ENCODE measurements around the gene USP9X.
A peak's percentile ranks its signal among the peaks of the same experiment; 100 is the strongest.
"Not testable (repeated sequence)": the region's sequence is repeated elsewhere in the genome, so short reads cannot be mapped to it uniquely, and the experiment has no call there.

Gene USP9X

DNA sequence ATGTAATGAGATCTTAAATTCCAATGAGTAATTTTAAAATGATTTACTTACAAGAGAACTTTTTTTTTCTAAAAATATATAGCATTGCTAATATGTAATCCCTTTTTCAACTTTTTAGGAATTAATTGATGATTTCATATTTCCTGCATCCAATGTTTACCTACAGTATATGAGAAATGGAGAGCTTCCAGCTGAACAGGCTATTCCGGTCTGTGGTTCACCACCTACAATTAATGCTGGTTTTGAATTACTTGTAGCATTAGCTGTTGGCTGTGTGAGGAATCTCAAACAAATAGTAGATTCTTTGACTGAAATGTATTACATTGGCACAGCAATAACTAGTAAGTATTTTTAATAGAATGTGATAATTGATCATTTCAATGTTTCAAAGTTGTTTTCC is 113.2 kb downstream of the USP9X start:
- DNase-seq (ENCODE audit: low spot score): no peak

DNA sequence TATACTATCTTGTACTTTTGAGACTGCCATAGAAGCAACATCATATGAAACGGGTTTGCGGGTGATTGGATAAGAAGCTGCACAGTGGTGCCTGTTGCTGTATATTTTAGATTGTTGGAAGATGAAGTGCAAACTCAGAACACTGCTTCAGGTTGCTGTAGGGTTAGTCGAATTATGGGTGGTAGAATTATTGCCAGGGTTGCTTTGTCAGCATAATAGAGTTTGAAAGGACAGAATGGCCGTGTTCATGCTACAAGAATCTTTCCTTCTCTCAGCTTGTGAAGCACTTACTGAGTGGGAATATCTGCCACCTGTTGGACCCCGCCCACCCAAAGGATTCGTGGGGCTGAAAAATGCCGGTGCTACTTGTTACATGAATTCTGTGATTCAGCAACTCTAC is 115.5 kb downstream of the USP9X start:
- no peak for DNase-seq (ENCODE audit: low spot score)

- no peak for DNase-seq (ENCODE audit: low spot score)
These were observed 124.6 kb downstream of the USP9X start for GRCh38 chrX:41209853-41210252.

DNA sequence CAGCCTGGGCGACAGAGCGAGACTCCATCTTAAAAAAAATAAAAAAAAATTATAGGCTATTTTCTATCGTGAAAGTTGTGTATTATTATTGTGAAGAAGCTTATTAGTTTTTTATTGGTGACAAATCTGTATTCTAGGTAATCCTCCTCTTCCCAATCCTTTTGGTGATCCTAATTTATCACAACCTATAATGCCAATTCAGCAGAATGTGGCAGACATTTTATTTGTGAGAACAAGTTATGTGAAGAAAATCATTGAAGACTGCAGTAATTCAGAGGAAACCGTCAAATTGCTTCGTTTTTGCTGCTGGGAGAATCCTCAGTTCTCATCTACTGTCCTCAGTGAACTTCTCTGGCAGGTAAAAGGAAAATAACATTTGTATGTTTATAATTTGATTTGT is 139.4 kb downstream of the USP9X start:
- DNase-seq (ENCODE audit: low spot score): no peak

DNA sequence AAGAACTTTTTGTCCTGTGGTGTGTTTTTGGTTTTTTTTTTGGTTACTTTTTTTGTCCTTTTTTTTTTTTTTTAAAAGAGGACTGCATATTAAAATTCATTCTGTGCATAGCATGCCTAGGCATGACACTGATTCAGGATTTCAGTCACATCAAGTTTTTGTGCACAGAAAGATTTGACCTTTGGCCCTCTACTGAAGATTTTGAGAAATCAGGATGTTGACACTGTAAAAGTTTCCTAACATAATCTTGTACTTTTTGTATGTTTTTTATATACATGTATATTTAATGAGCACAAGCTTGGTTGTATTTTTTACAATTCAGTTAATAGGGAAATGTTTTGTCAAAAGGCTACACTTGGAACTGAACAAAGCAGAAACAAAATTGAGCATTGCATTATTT is 148.7 kb downstream of the USP9X start:
- DNase-seq (ENCODE audit: low spot score): no peak

GRCh38 chrX:41234471-41234870 is 149.2 kb downstream of the USP9X start:
- DNase-seq (ENCODE audit: low spot score): not testable (repeated sequence)

- no peak for DNase-seq (ENCODE audit: low spot score)
These were observed 149.7 kb downstream of the USP9X start for GRCh38 chrX:41234962-41235361.

GRCh38 chrX:41236629-41237028 is 151.4 kb downstream of the USP9X start:
- peak; percentile 15 for DNase-seq (ENCODE audit: low spot score)

DNA sequence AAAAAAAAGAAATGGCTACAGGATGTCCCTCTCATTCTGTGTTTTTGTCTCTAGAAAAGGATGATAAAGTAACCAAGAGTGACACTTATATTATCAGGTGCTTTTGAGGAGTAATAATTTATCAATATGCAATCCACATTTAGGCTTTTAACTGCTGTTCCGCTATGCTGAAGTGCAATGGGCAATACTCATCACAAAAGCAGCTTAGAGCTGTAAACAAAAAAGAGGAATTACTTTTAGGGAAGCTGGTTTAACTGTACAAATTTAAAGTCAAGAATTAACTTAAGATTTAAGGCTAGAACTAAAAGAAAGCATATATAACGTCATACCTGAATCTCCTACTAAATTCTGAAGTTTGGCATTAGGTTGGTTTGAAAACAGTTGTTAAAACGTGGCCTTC is 155.3 kb downstream of the USP9X start:
- no peak for DNase-seq (ENCODE audit: low spot score)

GRCh38 chrX:41241962-41242361 is 156.7 kb downstream of the USP9X start:
- no peak for DNase-seq (ENCODE audit: low spot score)

GRCh38 chrX:41245641-41246040 is 160.4 kb downstream of the USP9X start:
- no peak for DNase-seq (ENCODE audit: low spot score)

DNA sequence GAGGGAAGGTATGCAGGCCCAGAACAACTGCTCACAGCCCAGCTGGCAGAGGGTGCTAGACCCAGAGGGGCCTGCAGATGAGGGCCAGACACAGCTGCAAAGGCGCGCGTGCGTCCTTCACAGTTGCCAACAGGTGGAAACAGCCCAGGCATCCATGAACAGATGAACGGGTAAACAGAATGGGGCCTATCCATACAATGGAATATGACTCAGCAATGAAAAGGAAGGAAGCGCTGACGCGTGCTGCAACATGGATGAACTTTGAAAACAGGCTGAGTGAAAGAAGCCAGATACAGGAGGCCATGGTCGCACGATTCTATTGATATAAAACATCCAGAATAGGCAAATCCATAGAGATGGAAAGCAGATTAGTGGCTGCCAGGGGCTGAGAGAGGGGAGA is 165.6 kb downstream of the USP9X start:
- DNase-seq (ENCODE audit: low spot score): no peak

DNA sequence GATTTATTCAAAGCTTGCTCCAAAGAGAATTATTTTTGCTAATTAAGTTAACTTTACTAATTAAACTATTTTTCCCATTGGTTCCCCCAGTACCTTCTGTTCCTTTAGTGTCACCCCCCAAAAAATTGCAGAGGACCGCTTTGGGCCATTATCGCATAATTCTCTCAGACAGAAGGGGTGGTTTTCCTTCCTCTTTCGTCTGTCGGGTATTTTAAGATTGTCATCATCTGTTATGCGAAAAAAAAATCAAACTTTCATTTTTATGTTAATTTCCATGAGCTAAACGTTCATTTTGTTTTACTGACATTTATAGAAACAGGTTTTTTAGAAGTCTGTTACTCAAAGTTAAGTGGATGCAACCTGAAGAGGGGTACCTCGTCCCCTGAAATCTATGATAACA is 172.6 kb downstream of the USP9X start:
- DNase-seq (ENCODE audit: low spot score): no peak

- DNase-seq (ENCODE audit: low spot score): no peak
These were observed 173.0 kb downstream of the USP9X start for GRCh38 chrX:41258226-41258625.

DNA sequence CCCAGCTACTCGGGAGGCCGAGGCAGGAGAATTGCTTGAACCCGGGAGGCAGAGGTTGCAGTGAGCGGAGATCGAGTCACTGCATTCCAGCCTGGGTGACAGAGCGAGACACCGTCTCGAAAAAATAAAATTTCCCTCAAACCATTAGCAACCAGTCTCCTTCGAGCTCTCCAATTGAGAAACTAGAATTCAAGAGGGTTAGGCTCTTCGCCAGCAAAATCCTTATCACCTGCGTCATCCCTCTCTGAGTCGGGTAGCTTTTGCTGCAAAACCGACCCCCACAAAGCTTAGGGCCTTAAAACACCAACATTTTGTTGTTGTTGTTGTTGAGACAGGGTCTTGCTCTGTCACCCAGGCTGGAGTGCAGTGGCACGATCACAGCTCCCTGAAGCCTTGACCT is 173.6 kb downstream of the USP9X start:
- no peak for DNase-seq (ENCODE audit: low spot score)

DNA sequence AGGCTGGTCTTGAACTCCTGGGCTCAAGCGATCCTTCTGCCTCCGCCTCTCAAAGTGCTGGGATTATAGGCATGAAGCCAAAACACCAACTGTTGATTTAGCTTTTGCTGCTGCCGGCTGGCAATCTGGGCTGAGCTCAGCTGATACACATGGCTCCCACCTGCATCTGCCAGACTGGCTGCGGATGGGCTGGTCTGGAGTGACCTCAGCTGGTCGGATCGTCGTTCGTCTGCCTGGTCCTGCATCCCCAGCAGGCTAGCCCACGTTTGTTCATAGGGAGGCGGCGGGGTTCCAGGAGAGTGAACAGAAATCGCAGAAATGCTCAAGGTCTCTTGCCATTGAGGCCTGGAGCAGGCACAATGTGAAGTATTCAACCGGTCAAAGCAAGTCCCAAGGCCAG is 174.3 kb downstream of the USP9X start:
- DNase-seq (ENCODE audit: low spot score): no peak

DNA sequence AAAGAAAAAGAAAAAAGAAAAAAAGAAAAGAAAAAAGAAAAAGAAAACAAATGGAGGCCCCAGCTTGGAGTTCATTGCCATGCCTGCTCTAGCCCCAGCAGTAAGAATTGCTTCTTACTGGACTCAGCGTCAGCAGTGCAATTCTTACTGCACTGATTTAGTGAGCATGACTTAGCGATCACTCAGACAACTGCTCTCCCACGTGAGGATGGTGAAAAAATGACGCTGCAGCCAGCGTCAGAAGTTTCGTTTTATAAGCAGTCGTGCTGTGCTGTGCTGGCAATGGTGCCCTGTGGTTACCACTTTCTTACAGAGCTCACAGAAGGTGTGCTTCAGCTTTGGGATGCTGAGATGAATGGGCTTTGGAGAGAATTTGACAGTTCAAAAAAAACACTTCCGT is 180.4 kb downstream of the USP9X start:
- peak; percentile 8 for DNase-seq (ENCODE audit: low spot score)

DNA sequence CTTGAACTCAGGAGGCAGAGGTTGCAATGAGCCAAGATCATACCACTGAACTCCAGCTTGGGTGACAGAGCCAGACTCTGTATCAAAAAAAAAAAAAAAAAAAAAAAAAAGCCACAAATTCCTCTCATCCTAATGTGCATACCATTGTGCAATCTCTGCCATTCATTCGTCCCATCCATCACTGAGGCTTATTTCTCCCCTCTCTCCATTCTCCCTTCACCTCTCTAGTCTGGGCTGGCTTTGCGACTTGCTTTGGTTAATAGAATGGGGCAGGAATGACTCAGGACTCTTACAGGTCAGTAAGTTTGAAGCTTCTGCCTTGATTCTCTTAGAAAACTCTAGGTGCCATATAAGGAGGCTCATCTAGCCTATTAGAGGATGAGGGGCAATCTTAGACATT is 188.4 kb downstream of the USP9X start:
- no peak for DNase-seq (ENCODE audit: low spot score)

DNA sequence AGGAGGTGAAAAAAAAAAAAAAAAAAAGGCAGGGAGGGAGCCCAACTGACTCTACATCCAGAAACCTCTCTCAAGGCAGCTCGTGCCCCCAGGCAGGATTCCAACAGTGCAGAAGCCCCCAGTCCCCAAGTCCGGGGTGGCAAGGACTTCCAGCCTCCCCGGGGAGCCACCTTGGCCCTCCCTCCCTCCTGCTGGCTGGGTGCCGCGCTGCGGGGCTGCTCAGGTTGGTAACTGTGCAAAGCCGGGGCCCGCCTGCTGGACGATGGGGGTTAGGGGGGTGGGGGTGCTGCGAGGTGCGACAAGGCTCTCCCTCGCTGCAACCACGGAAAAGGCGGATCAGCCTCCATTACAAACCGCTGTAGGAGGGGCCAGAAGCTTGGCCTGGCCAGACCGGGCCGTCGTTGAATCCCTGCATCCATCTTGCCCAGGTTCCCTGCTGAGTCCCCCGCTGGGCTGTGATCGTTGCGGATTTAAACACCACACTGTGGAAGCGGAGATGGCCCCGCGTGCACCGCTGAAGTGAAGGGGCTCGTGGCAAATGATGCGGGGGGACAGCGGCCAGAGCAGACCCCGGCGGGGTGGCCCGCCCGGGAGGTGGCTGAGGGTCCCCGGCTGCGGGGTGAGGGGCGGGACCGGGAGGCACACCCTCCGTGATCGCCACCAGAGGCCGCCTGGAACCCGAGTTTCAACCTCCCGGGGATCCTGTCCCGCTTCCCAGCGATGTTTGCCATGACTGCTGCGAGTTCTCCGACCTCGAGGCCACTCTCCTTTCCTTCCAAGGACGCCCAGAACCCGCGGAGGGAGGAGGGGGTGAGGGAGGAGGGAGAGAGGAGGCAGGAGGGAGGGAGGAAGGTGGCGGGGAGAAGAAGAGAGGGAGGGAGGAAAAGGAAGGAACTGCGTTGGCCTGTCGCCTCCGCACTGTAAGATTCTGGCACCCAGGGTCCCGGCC is 190.7 kb downstream of the USP9X start:
- DNase-seq (ENCODE audit: low spot score): peak; percentile 37

- DNase-seq (ENCODE audit: low spot score): peak; percentile 12
These were observed 191.6 kb downstream of the USP9X start for GRCh38 chrX:41276661-41277506.

GRCh38 chrX:41282307-41282706 is 197.1 kb downstream of the USP9X start:
- DNase-seq (ENCODE audit: low spot score): not testable (repeated sequence)

DNA sequence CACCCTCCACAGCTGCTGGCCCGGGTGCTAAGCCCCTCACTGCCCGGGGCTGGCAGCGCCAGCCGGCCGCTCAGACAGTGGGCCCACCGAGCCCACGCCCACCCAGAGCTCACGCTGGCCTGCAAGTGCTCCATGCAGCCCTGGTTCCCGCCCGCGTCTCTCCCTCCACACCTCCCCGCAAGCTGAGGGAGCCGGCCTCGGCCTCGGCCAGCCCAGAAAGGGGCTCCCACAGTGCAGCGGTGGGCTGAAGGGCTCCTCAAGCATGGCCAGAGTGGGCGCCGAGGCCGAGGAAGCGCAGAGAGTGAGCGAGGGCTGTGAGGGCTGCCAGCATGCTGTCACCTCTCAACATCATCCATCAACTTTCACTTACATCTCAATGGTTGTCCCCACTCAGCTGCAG is 200.7 kb downstream of the USP9X start:
- DNase-seq (ENCODE audit: low spot score): not testable (repeated sequence)
